CD4-positive, alpha-beta T cell treated with Interferon alpha-2 for 1 hour (primary cell): Measurements from ENCODE around the gene NR4A2.

Source experiments
- DNase-seq, 2 donors: peaks; one replicate each; pipeline ENCODE4 v3.0.0-alpha.2; 2020 to 2022

Gene NR4A2

DNA sequence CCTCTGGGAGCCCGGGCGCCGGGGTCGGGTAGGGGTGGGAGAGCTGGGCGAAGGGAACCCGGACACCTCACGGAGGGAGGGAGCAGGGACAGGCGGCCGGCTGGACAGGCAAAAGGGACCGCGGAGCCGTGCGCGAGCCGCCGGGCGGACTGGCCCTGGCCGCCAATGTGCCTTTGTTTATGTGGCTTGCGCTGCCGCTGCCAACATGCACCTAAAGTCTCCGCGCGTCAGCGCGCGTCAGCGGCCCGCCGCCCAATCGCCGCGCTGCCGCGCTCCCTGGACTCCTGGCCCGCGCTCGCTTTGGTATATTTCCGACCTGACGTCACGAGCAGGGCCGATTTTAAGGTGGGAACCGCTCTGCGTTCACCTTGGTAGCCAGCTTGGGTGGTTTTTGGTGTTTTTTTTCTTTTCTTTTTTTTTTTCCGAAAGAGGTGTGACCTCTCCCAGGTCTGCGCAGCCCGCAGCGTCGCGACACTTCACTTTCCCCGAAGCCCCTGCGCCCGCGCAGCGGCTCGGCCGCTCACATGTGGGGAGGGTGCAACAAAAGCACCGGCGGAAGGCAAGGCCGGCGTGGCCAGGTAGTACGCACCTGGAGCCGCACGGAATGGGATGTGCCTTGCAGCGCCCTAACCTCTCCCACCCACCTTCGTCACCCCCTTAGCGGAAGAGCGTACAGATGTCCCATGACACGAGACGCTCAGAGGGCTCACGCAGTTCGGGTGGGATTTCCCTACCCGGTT is at the start of gene NR4A2:
Gene NR4A2 (minus strand): TSS at position 188 of the 740 bp plus-strand sequence. CDS start 2,535 bp downstream, outside the sequence.
- peak; percentile 94 to 95 for DNase-seq

DNA sequence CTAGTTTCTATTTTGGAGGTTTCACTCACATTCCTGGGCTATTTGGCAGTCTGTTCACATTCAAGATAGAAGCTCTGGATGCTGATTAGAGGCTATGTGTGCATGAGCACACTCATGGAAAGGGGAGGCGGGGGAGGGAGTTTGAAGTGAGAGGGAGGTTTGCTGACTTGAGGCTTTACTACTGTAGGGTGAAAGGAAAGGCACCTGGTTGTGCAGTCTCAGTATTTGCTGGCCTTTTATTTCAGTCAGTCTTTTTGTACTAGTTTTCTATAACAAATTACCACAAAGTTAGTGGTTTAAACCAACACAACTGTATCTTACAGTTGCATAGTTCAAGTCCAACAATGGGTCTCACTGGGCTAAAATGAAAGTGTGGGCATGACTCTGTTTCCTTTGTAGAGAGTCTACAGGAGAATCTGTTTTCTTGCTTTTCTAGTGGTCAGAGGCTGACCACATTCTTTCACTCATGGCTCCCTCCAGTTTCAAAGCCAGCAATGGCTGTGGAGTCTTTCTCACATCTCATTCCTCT is 47.7 kb upstream of the NR4A2 start:
- DNase-seq, result no peak

DNA sequence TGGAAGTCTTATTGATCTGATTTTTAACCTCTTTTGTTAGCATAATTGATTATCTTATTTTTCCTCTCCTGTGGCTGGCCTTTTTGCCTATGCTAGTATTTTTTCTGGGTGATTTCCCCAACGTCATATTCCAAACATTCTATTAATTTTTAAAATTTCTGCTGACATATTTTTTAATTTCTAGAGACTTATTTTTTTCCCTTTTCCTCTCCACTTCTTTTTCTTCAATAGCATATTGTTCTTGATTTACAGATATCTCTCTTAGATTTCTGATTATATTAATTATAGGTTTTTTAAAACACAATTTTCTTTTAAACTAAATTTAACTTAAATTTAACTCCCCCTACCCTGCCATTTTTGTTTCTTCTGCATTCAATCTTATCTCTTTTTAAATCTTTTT is 47.2 kb upstream of the NR4A2 start:
- no peak for DNase-seq

- DNase-seq, result no peak
These were observed 46.5 kb upstream of the NR4A2 start for GRCh38 chr2:156379071-156379470.

DNA sequence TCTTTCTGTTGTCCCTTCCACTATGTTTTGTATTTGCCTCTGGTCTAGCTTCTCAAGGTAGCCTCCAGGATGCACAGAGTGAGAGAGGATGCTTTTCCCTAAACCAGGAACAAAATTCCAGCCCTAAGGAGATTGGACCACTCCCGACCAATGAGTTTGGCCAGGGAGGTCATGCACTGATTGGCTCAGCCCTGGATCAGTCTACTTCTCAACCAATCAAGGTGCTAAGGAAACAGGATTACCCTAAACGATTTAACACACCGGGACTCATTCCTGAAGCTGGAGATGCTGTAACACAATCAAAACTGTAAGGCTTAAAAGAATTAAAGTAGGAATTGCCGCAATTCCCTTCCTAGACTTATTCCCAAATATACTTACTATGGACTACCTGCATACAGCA is 34.2 kb upstream of the NR4A2 start:
- no peak for DNase-seq

DNA sequence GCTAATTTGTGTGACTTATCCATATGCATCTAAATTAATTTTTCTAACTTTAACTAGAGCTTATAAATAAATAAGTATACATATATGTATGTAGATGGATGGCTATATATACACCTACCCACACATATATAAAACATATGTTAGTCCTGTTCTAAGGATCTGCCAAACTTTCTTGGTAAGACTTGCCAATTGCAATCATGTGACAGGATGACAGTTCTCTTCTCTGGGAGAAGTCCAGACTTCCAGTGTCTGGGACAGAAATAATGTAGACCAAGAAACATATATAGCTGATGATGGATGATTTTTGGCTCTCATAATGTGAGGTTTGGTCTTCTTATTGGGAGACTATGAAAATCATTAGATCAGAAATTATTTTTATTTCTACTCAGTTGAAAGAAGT is 30.6 kb upstream of the NR4A2 start:
- no peak for DNase-seq

- DNase-seq, result no peak
These were observed 23.7 kb upstream of the NR4A2 start for GRCh38 chr2:156356014-156356754.

GRCh38 chr2:156352911-156353310 is 20.4 kb upstream of the NR4A2 start:
- DNase-seq, result no peak

- DNase-seq, result no peak
These were observed 18.0 kb upstream of the NR4A2 start for GRCh38 chr2:156350374-156351142.

DNA sequence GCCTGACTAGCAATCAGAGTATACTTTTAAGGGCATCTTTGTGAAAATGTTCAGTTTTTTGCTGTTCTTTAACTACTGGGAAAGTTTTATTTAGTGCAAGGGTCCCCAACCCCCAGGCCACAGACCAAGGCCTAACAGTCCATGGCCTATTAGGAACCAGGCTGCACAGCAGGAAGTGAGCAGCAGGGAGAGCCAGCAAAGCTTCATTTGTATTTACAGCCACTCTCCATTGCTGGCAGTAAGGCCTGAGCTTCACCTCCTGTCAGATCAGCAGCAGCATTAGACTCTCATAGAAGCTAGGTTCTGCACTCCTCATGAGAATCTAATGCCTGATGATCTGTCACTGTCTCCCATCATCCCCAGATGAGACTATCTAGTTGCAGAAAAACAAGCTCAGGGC is 17.1 kb upstream of the NR4A2 start:
- no peak for DNase-seq

DNA sequence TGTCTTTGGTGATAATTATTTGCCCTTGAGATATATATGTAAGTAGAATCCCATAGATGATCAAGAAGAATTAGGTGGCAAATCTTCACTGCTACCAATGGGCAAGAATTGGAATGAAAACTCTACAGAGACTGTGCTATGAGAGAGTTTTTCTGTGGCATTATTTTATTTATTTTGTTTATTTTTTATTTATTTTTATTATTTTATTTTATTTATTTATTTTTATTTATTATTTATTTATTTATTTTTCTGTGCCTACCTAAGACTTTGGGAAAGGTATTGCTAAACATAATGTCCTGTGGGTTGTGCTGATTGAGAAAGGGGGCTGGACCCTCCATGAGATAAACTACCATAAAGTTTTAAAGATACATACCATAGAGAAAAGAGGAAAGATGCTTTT is 16.6 kb upstream of the NR4A2 start:
- no peak for DNase-seq

GRCh38 chr2:156347431-156347830 is 14.9 kb upstream of the NR4A2 start:
- DNase-seq, result no peak

DNA sequence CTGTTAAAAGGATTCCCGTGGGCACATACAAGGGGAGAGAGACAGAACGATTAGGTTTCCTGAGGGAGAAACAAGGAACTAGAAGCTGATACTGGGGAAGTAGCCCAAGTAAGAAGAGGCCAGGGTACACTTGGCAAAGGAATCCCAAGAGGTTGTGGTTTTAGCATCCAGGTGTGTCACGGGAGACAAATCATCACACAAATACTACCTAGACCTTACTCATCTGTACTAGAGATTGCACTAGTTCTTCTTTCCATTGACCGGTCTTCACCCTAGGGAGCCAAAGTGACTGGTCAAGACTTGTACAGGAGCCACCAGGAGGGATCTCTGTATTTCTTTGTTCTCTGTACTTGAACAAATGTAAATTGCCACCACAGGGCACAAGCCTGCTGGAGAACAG is 14.2 kb upstream of the NR4A2 start:
- DNase-seq, result no peak

GRCh38 chr2:156345582-156345981 is 13.1 kb upstream of the NR4A2 start:
- no peak for DNase-seq

DNA sequence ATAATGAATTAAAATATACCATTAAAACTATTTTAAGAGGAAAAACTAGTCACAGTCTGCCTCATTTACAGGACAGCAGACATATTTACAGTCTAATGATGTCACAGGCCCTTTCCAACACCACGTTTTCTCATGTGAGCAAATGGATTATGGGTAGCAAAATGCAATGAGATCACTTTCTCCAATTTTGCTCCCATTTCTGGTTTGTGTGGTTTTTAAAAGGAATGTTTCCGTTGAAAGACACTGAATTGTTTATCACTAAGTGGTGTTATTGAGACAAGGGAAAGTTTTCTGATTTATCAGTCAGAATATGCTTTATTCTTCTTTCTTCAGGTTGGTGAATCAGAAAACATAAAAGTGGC is 11.4 kb upstream of the NR4A2 start:
- peak in 1 of 2 donors; percentile 37 for DNase-seq

DNA sequence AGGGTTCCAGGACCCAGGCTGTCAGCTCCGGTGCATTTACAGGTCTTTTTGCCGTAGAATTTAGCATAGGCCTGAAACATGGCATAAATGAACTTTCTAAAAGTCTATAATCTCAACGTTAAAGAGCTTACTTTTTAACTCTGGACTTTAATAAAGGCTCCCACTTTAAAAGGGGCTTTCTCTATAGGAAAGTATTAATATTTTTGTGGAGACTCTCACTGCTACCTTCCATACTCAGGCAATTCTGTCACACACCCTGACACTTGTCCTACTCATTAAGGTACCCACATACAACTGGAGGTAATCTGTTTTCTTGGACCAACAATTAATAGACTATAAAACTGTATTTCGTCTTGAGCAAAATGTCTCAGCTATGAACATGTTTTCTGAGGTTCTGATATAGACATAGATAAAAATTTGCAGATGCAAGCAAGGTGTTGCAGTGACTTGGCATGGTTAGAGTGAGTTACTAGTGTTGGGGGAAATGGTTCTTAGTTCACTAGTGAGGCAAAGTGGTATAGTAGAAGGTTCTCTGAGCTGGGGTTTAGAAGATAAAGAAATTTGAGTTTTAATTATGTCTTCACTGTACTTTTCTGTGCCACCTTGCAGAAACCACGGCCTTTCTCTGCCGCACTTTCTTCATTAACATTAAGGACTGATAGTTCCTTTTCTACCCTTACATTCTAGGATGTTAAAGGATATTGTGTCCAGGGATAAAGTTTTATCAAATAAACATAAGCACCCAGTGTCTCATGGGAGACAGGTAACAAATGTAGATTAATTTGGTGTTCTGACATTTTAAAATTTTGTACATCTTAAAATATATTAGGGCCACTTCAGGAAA is 10.8 kb upstream of the NR4A2 start:
- peak in 1 of 2 donors; percentile 47 for DNase-seq

DNA sequence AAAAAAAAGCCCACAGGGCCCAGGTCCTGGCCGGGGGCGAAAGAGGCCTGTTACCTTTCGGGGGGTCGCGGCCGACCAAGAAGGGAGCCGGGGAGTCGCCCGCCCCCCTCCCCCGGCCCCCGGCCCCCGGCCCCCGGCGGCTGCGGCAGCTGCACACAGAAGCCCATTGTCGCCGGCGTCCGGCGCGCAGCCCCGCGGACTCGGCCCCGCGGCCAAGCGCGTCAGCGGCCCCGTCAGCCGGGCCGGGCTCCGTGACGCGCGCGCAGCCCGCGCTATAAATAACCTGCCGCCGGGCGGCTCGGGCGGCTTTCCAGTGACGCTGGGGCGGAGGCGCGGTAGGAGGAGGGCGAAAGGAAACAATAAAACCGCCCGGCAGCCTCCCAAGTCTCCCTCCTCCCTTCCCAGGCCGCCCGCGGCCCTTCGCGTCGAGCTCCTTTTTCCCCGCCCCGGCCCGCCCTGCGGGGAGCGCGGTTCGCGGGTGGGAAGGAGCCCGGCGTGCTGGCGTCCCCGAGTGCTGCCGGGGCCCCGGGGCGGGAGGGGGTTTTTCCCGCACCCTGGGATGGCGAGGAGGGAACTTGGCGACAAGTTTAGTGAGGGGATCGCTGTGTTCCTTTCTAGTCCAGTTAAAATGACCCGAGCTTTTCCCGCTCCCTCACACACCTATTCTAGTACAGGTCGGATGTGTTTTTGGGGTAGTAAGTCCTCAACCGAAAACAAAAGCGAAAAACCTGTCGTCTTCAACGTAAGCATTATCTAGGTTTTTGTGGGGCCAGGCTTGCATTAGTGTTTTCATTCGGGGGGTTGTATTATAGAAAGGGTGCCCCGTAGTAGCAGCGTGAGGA is 10.0 kb upstream of the NR4A2 start:
- peak; percentile 92 to 94 for DNase-seq

DNA sequence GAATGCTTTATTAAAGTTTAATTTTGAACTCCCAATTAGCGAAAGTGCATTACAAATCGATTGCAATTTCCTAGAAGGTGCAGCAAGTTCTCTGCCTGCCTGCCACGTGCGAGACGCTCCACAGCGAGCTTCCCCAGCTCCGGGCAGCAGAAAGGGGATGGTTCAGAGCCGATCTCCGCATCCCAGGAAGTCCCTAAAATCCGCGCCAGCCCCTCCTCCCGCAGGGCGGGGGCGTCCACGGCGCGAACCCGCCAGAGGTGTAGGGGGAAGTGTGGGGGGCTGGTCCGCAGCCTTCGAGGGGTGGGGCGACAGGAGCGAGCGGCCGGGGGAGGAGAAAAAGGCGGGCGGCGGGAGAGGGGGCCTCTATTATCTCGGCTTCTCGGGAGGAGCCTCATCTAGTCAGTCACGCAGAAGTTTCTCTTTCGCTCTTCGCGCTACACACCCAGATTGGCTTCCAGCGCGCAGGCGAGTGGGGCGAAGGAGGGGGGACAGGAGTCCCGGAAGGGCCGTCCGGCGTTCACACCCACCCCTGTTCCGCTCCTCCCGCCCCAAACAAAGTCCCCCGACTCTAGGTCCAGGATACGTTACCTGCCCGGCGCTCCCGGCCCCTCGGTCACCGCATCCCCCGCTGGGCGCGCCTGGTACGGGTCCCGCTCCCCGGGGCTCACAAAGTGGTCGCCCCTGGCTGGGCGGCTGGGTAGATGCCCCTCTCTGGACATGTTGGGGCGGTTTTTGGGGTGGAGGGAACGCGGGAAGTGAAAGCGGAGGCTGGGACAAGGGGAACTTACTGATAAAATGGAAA is 9.1 kb upstream of the NR4A2 start:
- peak; percentile 92 to 93 for DNase-seq

- peak in 1 of 2 donors; percentile 34 for DNase-seq
These were observed 8.4 kb upstream of the NR4A2 start for GRCh38 chr2:156340804-156341451.

- DNase-seq, result peak in 1 of 2 donors; percentile 57
These were observed 7.9 kb upstream of the NR4A2 start for GRCh38 chr2:156340377-156340776.
